Measurements from ENCODE around the gene OTUB2. TPM values are rescaled to one million over a fixed set of nuclear protein-coding genes. Genes with fewer than 3 reads are reported as not detected.
A peak's percentile ranks its signal among the peaks of the same experiment; 100 is the strongest.

Gene OTUB2
- total RNA-seq, 1 experiment from 2014 or later: 1.2 TPM

DNA sequence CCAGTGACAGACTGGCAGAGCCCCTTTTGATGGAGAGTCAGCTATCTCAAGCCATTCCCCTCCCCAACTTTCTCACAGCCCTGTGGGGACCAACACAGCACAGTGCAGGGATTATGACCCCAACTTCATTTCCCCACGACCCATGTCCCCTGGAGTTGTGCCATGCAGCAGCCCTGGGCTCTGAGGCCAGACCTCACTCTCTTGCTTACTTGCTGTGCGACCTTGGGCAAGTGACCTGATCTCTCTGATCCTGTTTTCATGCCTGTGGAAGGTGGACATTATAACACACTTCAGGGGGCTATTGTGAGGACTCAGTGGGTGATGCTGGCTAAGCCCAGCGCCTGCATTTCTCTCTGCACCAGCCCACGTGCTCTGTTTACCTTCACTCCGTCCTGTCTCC is 14.1 kb downstream of the OTUB2 start:
- Mint-ChIP-seq H3K36me3 (ENCODE audit: insufficient read depth, unreplicated experiment) (peaks cover 18% of the 10 kb centered on the region), H3K4me1 (ENCODE audit: low read depth, unreplicated experiment) (peaks cover 4% of the 10 kb centered on the region), H3K9me3 (ENCODE audit: unreplicated experiment) (no peaks in the 10 kb centered on the region), H3K27me3 (ENCODE audit: insufficient read depth, unreplicated experiment) (no peaks in the 10 kb centered on the region), H3K27ac (ENCODE audit: unreplicated experiment) (peak overlapping the region; percentile 60), H3K4me3 (ENCODE audit: unreplicated experiment) (no peak overlapping the region)
- no peaks in the 10 kb centered on the region for H3K4me1 ChIP-seq
- no TSS peak for BruUV-seq (replicated peaks)
- no peaks in the 10 kb centered on the region for H3K9me3 ChIP-seq
- no peak overlapping the region for H3K4me3 ChIP-seq (ENCODE audit: low read depth, low read length)
- ChIA-PET POLR2A (no interaction called here), CTCF (no interaction called here)
- no peak for DNase-seq
- TF ChIP-seq, protein P1, sequence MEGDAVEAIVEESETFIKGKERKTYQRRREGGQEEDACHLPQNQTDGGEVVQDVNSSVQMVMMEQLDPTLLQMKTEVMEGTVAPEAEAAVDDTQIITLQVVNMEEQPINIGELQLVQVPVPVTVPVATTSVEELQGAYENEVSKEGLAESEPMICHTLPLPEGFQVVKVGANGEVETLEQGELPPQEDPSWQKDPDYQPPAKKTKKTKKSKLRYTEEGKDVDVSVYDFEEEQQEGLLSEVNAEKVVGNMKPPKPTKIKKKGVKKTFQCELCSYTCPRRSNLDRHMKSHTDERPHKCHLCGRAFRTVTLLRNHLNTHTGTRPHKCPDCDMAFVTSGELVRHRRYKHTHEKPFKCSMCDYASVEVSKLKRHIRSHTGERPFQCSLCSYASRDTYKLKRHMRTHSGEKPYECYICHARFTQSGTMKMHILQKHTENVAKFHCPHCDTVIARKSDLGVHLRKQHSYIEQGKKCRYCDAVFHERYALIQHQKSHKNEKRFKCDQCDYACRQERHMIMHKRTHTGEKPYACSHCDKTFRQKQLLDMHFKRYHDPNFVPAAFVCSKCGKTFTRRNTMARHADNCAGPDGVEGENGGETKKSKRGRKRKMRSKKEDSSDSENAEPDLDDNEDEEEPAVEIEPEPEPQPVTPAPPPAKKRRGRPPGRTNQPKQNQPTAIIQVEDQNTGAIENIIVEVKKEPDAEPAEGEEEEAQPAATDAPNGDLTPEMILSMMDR (IDR thresholded peaks at IDR 0.05; ENCODE audit: insufficient read depth in 1 of 2, low read depth in 1 of 2, low read length in 1 of 2, severe bottlenecking in 1 of 2, unreplicated experiment in 1 of 2): no peak
- no peaks in the 10 kb centered on the region for H3K36me3 ChIP-seq (ENCODE audit: control insufficient read depth, insufficient read depth, low read length)
- H3K27me3 ChIP-seq (replicated peaks; ENCODE audit: control insufficient read depth, insufficient read depth, low read length): no peaks in the 10 kb centered on the region
- intact Hi-C loops (cut with micrococcal nuclease; ENCODE audit: unreplicated experiment): no loop called here

DNA sequence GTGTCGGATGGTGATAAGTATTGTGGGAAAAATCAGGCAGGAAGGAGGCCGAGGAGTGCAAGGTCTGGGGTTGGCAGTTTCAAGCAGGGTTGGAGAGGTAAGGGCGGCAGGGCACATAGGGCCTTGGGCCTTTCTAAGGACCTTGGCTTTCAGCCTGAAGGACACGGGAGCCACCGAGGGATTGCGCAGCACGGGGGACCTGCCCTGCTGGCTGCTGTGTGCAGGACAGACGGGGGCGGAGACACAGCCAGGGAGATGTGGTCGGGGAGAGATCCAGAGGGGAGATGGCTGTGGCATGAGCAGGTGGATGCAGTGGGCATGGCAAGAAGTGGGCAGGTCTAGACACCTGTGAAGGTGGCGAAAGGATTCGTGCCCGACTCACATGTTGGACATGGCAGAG is 14.7 kb downstream of the OTUB2 start:
- no peaks in the 10 kb centered on the region for H3K4me1 ChIP-seq
- peak overlapping the region; percentile 60 for H3K27ac Mint-ChIP-seq (ENCODE audit: unreplicated experiment)
- H3K4me1 Mint-ChIP-seq (ENCODE audit: low read depth, unreplicated experiment): peaks cover 4% of the 10 kb centered on the region
- no TSS peak for BruUV-seq (replicated peaks)
- CTCF ChIA-PET: no interaction called here
- POLR2A ChIA-PET: no interaction called here
- no peaks in the 10 kb centered on the region for H3K9me3 ChIP-seq
- H3K9me3 Mint-ChIP-seq (ENCODE audit: unreplicated experiment): no peaks in the 10 kb centered on the region
- intact Hi-C loops (cut with micrococcal nuclease; ENCODE audit: unreplicated experiment): no loop called here
- TF ChIP-seq, protein P1 (IDR thresholded peaks at IDR 0.05; ENCODE audit: insufficient read depth in 1 of 2, low read depth in 1 of 2, low read length in 1 of 2, severe bottlenecking in 1 of 2, unreplicated experiment in 1 of 2): no peak
- DNase-seq: no peak
- no peak overlapping the region for H3K4me3 ChIP-seq (ENCODE audit: low read depth, low read length)
- H3K4me3 Mint-ChIP-seq (ENCODE audit: unreplicated experiment): no peak overlapping the region
- no peaks in the 10 kb centered on the region for H3K27me3 ChIP-seq (replicated peaks; ENCODE audit: control insufficient read depth, insufficient read depth, low read length)
- H3K36me3 ChIP-seq (ENCODE audit: control insufficient read depth, insufficient read depth, low read length): no peaks in the 10 kb centered on the region
- H3K36me3 Mint-ChIP-seq (ENCODE audit: insufficient read depth, unreplicated experiment): peaks cover 22% of the 10 kb centered on the region
- H3K27me3 Mint-ChIP-seq (ENCODE audit: insufficient read depth, unreplicated experiment): no peaks in the 10 kb centered on the region

DNA sequence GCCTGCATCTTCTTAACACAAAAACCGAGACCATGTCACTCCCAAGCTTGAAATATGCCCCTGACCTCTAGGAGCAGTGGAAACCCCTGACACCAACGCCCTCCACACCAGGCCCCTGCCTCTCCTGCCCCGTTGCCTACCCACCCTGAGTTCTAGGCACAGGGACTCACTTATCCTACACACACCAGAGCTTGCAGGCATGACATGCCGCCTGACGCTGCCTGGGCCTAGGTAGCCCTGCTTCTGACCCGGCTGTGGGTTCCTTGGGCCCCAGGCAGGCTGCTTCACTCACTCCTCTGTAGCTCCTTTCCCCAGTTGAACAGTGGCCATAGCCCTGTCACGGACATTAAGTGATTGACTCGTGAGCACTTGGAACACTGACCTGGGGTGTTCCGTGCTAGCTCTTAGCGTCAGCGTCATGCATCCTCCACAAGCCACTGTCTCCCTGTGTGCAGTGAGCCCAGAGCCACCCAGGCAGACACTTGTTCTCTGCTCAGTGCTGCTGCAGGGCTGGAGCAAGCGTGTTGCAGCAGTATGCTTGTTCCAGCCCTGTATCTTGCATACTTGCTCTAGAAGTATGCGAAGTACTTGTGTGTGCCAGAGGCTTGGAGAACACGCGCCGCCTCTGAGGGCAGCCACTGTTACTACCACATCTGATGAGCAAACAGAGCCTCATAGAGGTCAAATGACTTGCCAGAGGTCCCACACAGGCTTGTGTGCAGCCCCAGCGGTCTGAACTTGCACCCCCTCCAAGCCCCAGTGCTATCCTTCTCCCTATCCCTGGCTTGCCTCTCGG is 15.6 kb downstream of the OTUB2 start:
- ChIA-PET CTCF (no interaction called here), POLR2A (no interaction called here)
- H3K27me3 ChIP-seq (replicated peaks; ENCODE audit: control insufficient read depth, insufficient read depth, low read length): no peaks in the 10 kb centered on the region
- H3K36me3 ChIP-seq (ENCODE audit: control insufficient read depth, insufficient read depth, low read length): no peaks in the 10 kb centered on the region
- intact Hi-C loops (cut with micrococcal nuclease; ENCODE audit: unreplicated experiment): no loop called here
- H3K4me1 ChIP-seq: no peaks in the 10 kb centered on the region
- Mint-ChIP-seq H3K27me3 (ENCODE audit: insufficient read depth, unreplicated experiment) (no peaks in the 10 kb centered on the region), H3K9me3 (ENCODE audit: unreplicated experiment) (no peaks in the 10 kb centered on the region), H3K36me3 (ENCODE audit: insufficient read depth, unreplicated experiment) (peaks cover 23% of the 10 kb centered on the region), H3K4me3 (ENCODE audit: unreplicated experiment) (no peak overlapping the region), H3K4me1 (ENCODE audit: low read depth, unreplicated experiment) (peaks cover 2% of the 10 kb centered on the region), H3K27ac (ENCODE audit: unreplicated experiment) (no peak overlapping the region)
- no TSS peak for BruUV-seq (replicated peaks)
- H3K4me3 ChIP-seq (ENCODE audit: low read depth, low read length): no peak overlapping the region
- no peak for DNase-seq
- TF ChIP-seq, protein P1 (IDR thresholded peaks at IDR 0.05; ENCODE audit: insufficient read depth in 1 of 2, low read depth in 1 of 2, low read length in 1 of 2, severe bottlenecking in 1 of 2, unreplicated experiment in 1 of 2): no peak
- no peaks in the 10 kb centered on the region for H3K9me3 ChIP-seq
